T47D (cell line): ENCODE measurements around the gene CST7.
A peak's percentile ranks its signal among the peaks of the same experiment; 100 is the strongest.

ENCODE experiments used
- DNase-seq, 2 experiments: peaks; one replicate each; pipeline versions ENCODE4 v3.0.0 to v3.0.0-alpha.2; 2011 to 2012; ENCODE audit warnings: low read depth in 1 of 2, low spot score in 1 of 2
- JUND ChIP-seq: IDR thresholded peaks from 2 replicates; pipeline ENCODE4 v1.6.1; 2012; ENCODE audit warnings: low read depth
- in situ Hi-C: cut with HindIII; loops from 2 replicates; pipeline ENCODE4 v1.10.0; 2016; ENCODE audit warnings: low sequenced_read_pairs, low pct_unique_long_range_greater_than_20kb

The CST7 gene

DNA sequence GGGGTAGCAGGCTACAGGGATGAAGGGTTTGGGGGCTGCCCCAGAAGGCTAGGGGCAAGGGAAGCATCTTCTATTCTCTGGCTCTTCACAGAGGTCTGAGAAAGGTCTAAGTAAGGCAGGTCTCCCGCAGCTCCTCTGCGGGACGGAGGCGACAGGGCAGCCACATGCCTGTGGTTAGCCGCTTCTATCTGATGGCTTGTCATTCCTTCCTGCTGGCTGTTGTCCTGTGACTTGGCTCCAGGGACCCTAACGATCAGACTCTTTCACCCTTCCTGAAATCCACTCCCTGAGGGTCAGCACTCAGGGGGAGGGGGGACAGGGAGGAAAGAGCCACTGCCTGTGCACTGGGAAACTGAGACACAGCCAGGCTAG is 673 bp downstream of the CST7 start:
- in situ Hi-C loops = no loop called here
- peak; percentile 23 to 50 for DNase-seq
- TF ChIP-seq JUND = no peak

DNA sequence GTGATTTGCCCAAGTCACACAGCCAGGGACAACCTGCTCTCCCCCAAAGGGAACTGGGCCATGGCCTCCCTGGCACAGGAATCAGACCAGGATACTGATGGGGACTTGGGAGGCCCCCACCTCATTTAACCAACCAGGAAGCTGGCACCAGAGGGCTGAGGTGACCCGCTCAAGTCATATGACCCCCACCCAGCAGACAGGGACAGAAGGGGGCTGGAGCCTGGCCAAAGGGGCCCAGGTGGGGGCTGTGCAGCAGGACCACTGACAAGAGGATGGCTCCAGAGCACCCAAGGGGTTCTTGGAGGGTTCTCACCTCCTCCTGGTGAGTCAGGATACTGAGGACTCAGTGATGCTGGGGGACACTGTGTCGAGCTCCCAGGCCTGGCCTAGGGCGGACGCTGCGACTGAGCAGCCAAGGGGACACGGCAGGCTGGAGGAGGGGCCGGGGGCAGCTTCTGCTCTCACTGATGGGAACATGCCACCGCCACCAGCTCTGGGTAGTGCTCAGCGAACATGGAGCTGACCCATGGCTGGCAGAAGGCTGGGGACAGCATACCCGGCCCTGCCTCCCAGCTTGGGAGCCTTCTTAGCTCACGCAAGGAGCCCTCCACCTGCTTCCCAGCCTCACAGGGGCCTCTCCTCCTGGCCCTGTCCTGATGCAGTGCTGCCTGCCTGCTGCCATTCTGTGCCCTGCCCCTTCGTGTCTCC is 1.2 kb downstream of the CST7 start:
- in situ Hi-C loops = no loop called here
- no peak for TF ChIP-seq JUND
- DNase-seq = no peak

DNA sequence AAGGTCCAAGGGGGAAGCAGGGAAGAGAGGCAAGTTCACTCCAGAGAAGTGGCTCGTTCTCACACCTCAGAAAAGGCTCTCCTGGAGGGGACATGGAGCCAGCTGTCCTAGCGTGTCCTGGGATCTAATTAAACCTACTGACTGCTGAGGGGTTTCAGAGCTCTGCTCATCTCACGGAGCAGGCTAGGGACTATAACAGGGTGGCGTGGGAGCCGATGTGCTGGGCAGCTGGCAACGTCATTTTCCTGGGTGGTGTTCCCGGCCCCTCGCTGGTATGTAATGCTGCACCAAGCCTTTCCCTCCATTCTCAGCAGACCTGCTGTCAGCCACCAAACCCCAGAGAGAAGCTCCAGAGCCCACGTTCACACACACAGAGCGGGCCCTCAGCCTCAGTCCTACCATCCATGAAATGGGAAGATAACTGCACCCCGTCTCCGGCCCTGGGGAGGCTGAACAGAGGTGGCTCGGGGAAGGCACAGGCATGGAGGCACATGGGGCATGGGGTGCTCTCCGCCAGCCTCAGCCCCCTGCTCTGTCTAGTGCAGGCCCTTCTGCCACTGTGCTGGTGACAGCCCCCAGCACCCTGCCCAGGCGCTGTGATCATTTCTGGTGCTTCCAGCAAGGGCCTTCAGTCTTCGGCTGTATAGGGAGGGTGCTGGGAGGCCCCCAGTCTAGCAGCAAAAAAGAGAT is 1.9 kb downstream of the CST7 start:
- no peak for DNase-seq
- in situ Hi-C loops = no loop called here
- TF ChIP-seq JUND = no peak

DNA sequence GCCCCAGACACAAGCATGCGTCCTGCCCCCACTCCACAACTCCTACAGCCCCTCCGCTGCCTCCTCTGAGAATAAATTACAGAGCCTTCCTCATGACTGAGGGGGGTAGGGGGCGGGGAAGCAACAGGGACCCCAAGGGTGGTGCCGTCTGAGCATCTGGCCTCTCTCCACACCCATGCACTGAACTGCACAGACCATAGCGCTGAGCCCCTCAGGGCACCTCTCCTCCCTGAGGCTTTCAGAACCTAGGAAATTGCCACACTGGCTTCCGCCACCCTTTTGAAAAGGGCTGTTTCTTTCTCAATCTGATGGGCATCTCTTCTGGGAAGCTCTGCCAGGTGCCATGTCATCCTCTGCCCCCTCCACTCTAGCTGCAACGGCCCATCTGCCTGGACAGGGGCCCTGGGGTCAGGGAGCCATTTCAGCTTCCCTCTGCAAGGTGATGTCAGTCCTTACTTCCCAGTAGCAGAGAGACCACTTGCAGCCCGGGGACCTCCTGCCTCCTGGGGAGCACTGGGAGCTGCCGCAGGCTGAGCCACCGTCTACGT is 2.5 kb downstream of the CST7 start:
- TF ChIP-seq JUND = no peak
- peak in 1 of 2 experiments; percentile 19 for DNase-seq
- in situ Hi-C loops = no loop called here

DNA sequence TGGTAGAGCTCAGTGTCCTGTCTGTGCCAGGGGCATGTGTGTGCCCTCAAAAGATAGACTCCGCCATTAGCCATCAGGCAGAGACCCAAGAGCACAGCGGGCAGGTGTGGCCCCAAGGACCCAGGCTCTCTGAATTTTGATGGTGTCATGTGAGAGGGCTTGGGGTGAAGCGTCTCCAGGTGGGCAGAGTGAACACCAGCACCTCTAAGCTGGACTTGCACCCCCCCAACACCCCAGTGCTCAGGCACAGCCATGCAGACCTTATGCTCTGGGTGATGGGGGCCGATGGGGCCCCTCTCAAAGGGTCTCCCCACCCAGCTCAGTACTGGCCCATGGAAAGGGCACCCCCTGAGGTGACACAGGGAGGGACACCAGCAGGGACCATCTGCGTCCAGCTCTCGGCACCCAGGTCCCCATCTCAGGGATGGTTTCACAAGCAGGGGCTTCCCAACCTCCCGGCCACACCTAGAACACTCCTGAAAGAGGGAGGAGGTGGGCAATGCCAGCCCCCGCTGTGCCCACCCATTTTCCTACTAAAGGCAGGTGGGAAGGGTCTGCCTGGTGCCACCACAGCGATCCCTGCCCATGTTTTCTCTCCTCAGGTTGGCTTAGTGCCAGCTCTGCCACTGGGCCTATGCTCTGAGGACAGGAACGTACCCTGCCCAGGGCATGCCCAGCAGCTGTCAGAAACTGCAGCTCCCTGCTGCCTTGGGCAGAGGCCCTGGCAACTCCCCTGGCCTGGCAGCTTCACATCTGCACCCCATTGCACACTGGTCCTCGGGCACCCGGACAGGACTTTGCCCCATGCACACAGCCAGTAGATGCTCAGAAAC is 3.5 kb downstream of the CST7 start:
- no peak for DNase-seq
- no peak for TF ChIP-seq JUND
- in situ Hi-C loops = no loop called here

DNA sequence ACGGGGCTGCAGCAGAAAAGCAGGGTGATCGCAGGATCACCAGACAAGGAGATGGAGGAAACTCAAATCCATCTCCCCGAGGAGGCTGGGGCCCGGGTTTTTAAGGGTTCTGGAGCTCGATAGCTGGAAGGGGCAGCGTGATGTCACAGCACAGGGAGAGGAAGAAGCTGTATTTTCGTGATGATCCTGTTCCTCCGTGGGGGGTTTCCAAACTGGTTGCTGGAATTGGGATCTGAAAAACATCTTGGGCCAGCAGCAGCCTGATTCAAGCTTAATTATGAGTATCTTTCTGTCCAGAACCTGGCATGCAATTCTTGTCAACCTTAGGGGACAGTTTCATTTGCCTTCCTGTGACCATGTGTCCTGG is 4.1 kb downstream of the CST7 start:
- in situ Hi-C loops = no loop called here
- no peak for DNase-seq
- no peak for TF ChIP-seq JUND

DNA sequence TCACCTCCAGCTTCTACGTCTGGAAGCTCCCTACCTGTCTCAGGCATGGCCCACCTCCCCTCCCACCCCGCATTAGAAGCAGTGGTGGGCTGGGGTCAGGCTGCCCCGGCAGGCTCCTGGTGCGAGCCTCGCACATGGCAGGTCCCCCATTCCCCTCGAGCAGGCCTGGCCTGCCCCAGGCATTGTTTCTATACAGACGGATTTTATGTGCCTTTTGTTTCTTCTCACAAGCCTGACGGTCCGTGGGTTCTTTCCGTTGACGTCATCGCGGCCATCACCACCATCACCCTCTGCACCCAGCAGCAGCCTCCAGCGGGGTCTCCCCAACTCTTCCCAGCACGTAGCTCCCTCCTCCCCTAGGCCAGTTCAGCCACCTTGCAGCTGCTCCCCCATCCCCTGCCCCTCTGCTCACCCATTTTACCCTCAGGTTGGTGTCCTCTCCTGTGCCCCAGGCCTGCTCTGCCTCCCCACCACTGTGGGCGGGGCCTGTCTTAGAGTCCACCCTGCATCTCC is 4.6 kb downstream of the CST7 start:
- no peak for DNase-seq
- no peak for TF ChIP-seq JUND
- in situ Hi-C loops = no loop called here

DNA sequence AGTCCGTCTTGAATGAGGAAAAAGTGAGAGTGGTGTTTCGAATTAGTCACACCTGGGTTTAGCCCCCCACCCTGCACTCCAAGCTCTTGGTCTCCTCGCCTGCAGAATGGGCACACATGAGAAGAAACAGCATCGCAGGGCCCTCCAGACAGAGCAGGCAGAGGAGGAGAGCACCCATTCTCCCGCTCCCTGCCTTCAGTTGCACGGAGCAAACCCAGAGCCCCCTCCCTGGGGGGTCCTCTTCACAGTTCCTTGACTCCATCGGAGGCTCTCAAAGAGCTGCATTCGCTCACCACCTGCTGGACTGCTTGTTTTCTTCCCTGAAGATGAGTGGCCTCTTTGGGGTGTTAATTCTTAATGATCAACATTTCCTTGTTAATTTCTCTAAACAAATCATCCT is 5.1 kb downstream of the CST7 start:
- no peak for TF ChIP-seq JUND
- no peak for DNase-seq
- in situ Hi-C loops = no loop called here

DNA sequence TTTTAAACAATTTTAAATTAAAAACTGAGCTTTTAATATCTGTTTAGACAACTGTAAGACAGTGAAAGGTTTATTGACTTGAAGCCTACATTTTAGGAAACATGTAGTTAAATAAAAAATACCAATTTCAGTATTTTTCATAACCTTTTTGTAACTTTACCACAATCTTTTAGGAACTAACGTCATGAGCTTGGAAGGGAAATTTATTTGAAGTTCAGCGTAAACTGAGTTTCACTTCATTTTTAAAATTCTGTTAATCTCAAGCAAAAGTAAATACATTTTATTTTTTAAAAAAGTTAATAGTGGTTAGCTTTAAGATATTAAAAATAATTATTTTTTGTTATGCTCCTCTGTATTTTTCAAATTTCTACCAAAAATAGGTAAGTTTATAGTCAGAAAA is 5.5 kb downstream of the CST7 start:
- no peak for TF ChIP-seq JUND
- in situ Hi-C loops = no loop called here
- DNase-seq = no peak

DNA sequence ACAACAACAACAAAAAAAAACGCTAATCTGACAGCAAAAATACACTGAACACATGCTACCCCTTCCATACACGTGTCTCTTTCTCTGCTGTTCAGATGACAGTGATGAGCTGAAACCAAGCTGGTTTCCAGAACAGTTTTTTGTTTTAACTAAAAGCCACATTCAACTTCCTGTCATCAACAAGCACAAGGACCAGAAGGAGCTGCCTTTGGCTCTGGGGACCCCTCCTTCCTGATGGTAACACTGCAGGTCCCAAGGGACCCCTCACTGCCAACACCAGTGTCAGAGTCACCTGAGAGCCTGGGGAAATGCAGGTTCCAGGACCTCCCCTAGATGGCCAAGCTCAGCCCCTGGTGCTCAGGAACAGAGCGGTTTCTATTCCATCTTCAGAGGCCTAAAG is 6.0 kb downstream of the CST7 start:
- in situ Hi-C loops = no loop called here
- no peak for TF ChIP-seq JUND
- DNase-seq = no peak

DNA sequence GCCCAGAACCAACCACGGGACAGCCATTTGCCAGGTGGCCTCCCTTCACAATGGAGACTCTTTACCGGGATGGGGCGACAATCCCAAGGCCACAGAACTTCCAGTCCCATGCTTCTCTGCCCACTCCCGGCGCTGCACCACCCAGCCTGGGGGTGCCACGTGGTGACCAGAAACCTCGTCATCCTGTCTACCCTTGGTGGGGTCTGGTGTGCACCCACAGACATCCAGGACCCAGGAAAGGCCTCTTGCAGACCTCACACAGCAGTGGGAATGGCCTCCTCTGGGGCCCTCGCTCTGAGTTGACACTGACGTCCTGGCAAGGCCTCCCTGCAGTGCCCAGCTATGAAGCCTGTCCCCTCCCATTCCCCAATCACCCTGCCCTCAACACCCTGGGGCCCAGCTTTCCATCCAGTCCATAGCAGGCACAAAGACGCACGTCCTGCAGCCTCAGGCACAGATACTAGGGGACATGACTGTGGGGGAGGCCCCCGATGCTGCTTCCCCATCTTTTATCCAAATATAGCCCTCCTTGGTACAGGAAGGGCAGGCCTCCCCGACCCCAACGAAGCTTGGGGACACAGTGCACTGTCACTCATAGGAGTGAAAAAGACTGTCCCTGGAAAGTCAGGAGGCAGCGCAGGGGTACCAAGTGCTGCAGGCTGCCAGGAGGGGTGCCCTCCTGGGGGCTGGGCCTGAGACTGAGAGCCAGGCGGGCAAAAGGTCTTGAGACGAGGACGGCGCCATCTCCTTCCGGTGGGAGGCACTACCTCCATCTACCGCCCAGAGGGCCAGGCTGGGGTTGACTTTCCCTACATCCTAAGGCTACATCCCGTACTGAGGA is 7.2 kb downstream of the CST7 start:
- no peak for TF ChIP-seq JUND
- in situ Hi-C loops = no loop called here
- DNase-seq = no peak
